NCI-H1092 treated with DMSO at 0.1 percent for 48 hours (cell line): ENCODE data around the gene SMIM24.
A peak's percentile ranks its signal among the peaks of the same experiment; 100 is the strongest.
"Not testable (repeated sequence)": the region's sequence is repeated elsewhere in the genome, so short reads cannot be mapped to it uniquely, and the experiment has no call there.

ENCODE experiments used
- DNase-seq: peaks from one replicate; lab custom pipeline; 2025; lab: John Stamatoyannopoulos, UW

Gene SMIM24

DNA sequence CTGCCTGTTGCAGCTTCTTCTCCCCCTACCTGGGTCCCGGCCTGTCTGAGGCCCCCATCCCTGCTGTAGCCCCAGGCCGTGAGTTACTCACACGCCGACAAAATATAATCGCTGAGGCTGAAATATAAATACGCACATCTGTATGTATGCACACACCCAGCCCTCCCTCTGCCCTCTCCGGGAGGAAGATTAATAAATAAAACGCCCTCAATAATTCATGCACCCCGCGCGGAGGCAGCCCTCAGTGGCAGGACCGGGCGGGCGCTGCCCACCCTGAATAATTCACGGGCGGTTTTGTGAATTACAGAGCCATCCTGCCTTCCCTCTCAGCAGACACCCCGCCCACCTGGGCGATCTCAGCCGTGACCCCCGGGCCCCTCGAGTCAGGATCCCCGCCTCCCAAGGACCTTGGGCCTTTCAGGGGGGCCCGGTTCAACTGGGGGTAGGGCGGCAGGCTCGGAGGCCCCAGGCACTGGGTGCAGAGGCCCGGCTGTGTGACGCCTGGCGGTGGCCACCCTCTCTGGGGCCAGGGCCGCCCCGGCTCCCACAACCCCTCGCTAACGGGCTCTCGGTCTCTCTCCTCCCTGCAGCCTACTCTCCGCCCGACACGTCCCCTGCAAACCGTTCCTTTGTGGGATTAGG lies 24.2 kb downstream of the SMIM24 start:
- no peak for DNase-seq

GRCh38 chr19:3455393-3455955 lies 24.9 kb downstream of the SMIM24 start:
- no peak for DNase-seq

DNA sequence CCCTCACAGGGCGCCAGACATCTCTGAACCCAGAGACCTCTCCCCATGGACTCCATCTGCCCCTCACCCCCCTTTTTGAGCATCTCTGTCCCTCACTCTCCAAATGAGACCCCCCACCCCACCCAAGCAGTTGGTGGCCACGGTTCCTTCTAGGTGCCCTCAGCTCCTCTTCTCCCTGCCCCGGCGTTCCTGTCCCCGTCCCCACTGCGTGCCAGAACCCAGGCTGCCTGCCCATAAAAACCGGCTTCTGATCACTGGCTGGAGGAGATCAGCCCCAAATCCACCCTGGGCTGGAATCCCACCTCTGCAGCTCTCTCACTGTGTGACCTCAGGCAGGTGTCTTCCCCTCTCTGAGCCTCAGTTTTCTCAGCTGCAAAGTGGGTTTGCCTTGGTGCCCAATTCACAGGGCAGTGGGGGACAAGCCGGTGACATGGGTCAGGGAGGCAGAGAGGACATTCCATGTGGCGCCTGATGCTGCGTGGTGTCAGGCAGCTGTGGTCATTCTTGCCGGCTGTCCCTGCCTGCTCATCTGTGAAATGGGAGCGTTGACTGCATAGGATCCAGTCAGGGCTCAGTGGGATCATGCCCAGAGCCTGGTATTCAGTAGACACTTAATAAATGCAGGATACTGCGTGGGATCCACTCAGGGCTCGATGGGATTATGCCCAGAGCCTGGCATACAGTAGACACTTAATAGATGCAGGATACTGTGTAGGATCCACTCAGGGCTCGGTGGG lies 25.5 kb downstream of the SMIM24 start:
- DNase-seq, result no peak

GRCh38 chr19:3453840-3454239 lies 26.5 kb downstream of the SMIM24 start:
- DNase-seq, result no peak

DNA sequence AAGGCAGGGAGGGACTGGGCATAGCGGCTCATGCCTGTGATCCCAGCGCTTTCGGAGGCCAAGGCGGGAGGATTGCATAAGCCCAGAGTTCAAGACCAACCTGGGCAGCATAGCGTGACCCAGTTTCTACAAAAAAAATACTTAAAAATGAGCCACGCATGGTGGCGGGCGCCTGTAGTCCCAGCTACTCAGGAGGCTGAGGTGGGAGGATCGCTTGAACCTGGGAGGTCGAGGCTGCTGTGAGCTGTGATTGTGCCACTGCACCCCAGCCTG lies 27.4 kb downstream of the SMIM24 start:
- not testable (repeated sequence) for DNase-seq

DNA sequence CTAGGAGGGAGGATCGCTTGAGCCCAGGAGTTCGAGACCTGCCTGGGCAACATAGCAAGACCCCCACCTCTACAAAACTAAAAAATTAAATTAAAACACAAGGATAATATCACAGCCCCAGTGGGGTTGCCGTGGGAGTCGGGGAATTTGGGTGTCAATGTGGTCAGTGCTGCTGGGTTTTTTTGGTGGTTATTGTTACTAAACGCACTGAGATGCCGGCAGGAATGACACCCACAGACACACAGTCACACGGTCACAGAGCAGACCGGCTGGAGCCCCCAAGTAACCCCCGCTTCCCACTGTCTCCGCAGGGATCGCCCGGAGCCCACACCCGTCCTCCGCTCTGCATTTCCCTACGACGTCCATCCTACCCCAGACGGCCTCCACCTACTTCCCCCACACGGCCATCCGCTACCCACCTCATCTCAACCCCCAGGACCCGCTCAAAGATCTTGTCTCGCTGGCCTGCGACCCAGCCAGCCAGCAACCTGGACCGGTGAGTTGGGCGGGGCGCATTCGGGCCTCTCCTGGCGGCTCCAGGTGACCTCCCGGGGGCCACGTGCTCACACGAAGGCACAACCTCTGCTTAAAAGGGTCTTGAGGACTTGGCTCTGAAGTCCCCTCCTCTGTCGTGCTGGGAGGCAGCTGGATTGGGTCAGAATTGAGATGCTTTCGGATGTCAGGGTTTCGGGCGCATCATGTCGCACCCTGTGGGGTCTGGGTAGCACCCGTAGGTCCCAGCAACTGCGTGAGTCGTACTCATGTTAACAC lies 28.0 kb downstream of the SMIM24 start:
- DNase-seq, result no peak

DNA sequence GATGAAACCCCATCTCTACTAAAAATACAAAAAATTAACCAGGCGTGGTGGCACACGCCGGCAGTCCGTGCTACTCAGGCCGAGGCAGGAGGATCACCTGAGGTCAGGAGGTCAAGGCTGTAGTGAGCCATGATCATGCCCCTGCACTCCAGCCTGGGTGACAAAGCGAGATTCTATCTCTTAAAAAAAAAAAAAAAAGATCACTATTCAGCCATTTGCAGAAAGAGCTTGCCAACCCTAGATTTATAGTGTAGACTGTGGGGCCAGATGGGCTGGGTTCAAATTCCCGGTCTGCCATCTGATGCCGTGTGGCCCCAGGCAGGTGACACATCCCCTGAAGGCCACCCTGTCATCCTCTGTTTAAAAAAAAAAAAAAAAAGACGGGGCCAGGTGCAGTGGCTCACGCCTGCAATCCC lies 28.9 kb downstream of the SMIM24 start:
- no peak for DNase-seq

DNA sequence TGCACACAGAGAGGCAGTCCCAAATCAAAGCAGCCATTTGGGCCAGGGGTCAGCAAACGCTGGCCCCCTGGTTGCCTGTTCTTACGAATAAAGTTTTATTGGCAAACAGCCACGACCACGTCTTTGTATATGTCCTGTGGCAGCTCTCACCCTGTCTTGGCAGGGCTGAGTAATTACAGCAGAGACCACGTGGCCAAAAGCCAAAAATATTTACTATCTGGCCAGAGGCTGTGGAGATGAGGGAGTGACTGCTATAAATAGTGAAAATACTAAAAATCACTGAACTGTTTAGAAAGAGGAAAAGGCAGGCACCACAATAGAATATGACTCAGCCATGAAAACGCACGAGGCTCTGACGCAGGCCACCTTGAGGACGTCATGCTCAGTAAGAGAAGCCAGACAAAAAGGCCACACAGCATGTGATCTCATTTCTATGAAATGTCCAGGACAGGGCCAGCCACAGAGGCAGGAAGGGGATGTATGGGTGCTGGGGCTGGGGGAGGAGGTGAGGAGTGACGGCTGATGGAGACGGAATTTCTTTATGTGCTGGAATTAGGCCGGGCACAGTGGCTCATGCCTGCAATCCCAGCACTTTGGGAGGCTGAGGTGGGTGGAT lies 29.4 kb downstream of the SMIM24 start:
- no peak for DNase-seq

DNA sequence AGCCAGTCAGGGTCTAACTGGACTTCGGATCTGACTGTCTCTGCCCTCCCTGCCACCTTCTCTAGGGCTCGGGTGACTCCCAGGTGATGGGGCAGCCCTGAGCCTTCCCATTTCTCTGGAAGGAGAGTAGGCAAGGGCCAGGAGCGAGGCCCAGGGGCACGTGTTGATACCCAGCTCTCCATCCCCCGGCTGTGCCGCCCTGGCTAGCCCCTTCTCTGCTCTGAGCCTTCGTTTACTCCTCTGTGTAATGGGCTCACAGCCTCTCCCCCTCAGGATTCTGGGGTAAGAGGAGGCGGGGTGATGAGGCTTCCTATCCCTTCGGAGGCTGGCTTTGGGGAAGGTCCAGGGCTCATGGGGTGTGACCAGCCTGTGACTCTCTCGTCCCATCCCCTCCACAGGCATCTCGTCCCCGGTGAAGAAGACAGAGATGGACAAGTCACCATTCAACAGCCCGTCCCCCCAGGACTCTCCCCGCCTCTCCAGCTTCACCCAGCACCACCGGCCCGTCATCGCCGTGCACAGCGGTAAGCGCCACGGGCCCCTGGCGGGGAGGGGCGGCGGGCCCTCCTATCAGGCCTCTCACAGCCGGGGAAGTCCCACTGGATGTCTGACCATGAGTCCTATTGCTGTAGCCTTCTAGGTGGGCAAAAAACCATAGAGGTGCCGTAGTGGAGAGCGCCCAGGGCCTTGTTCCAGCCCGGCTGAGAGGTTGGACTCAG lies 31.6 kb downstream of the SMIM24 start:
- DNase-seq, result no peak

- DNase-seq, result not testable (repeated sequence)
These were observed 33.7 kb downstream of the SMIM24 start for GRCh38 chr19:3446657-3447056.

GRCh38 chr19:3444695-3445234 lies 35.6 kb downstream of the SMIM24 start:
- no peak for DNase-seq

DNA sequence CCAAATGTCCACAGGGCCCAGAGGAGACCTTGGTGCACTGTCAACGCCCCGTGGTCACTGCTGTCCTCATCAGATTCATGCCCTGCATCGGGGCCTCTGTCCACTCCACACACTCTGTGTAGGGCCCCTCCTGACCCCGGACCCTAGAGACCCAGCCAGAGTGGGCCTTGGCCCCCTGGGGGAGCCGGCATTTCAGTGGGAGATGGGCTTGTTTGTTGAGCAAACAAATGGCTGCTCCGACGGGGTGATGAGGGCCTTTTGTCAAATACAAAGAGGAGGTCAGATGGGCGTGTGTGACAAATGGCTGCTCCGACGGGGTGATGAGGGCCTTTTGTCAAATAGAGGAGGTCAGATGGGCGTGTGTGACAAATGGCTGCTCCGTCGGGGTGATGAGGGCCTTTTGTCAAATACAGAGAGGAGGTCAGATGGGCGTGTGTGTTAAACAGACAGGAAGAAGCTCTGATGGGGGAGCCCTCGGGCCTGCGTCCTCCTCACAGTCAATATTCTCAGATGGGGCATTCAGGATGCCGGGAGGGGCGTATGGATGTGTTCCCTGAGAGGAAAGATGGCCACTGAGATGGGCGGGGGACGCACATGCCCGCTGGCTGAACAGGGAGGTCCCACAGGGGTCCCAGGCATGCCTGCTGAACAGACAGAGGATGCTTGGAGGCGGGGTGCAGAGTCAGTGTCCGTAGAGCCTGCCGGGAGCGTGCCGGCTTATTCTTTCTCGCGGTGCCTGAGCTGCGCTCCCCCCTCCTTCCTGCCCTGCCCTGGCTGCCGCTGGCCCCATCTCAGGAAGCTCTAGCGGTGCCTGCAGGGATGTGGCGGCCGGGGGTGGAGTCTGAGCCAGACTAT lies 36.3 kb downstream of the SMIM24 start:
- DNase-seq, result no peak

GRCh38 chr19:3442487-3443071 lies 37.7 kb downstream of the SMIM24 start:
- no peak for DNase-seq

GRCh38 chr19:3441986-3442329 lies 38.4 kb downstream of the SMIM24 start:
- no peak for DNase-seq

GRCh38 chr19:3441089-3441985 lies 39.0 kb downstream of the SMIM24 start:
- DNase-seq, result no peak

DNA sequence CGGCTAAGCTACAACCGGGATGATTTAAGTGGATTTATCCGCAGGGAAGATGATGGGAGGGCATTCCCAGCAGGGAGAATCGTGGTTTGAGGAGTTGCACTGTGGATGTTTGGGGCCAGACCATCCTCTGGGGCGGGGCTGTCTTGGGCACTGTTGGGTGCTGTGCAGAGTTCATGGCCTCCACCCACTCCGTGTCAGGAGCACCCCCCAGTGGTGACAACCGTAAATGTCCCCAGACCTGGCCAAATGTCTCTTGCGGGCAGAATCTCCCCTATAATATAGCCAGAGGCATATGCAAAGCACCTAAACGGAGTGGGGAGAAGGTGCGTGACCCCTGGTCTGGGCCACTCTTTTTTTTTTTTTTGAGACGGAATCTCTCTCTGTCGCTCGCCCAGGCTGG lies 40.2 kb downstream of the SMIM24 start:
- no peak for DNase-seq

DNA sequence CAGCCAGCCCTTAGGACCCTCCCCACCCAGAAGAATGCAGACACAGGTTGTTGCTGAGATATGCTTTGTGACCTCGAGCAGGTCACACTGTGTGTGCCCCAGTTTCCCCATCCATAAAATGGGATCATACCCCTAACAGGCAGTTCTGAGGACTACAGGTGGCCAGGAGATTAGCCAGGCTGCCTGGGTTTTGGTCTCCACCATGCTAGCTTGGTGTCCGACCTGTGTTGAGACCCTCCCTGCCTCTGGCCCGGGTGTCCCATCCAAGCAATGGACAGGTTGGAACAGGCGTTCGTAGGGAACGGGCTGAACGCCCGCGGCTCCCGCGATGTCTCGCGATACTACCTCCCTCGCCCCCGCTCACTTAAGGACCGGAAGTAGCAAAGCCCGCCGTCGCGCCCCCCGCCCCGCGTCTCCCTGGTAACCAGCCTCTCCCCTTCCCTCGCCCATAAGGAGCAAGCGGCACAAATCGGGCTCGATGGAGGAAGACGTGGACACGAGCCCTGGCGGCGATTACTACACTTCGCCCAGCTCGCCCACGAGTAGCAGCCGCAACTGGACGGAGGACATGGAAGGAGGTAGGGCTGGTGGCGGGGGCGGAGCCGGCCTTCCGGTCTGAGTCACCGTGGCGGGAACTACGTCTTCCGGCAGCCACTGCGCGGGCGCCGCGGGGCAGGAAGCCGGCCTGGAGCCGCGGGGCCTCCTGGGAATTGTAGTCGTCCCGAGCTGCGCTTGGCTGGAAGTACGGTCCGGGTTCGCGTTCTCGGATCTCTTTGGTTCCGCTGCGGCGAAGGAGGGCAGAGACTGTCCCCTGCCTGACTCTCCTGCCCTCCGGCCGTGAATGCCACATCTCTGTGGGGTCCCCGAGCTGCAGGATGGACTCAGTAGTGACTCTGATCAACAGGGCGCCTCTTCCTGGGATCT lies 45.4 kb downstream of the SMIM24 start:
- peak; percentile 96 for DNase-seq
